HG03139 (cell line): ENCODE data around the gene PIP5K1C.
"Not testable (repeated sequence)": the region's sequence is repeated elsewhere in the genome, so short reads cannot be mapped to it uniquely, and the experiment has no call there.

Experiments
- ATAC-seq: cut with Tn5 transposase; IDR thresholded peaks from one replicate; pipeline ENCODE4 v1.9.1; 2021; ENCODE audit not compliant: unreplicated experiment

PIP5K1C gene

DNA sequence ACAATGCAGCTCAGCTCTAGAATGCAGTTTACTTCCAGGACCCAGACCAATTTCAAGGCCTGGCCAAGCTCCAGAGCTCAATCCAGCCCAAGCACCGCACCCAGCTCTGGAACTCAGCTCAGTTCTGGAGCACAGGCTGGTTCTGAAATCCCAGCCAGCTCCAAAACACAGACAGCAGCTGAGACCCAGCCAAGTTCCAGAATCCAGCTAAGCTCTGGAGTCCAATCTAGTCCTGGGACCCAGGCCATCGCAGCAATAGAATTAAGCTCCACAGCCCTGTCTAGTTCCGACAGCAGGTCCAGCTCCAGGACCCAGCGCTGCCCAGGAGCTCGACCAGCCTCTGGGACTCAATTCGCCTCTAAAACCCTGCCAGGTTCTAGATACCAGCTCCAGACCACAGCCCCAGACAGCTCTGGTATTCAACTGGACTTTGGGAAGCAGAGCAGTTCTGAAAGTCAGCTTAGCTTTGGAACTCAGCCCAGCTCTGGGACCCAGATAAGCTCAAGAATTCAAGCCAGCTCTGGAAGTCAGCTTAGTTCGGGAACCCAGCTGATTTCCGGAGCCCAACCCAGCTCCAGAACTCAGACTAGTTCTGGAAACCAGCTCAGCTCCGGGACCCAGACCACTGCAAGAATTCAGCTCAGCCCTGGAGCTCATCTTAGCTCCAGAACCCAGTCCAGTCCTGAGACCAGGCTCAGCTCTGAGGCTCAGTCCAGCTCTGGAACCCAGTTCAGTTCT, 108.2 kb downstream of the PIP5K1C start:
- no peak for ATAC-seq

DNA sequence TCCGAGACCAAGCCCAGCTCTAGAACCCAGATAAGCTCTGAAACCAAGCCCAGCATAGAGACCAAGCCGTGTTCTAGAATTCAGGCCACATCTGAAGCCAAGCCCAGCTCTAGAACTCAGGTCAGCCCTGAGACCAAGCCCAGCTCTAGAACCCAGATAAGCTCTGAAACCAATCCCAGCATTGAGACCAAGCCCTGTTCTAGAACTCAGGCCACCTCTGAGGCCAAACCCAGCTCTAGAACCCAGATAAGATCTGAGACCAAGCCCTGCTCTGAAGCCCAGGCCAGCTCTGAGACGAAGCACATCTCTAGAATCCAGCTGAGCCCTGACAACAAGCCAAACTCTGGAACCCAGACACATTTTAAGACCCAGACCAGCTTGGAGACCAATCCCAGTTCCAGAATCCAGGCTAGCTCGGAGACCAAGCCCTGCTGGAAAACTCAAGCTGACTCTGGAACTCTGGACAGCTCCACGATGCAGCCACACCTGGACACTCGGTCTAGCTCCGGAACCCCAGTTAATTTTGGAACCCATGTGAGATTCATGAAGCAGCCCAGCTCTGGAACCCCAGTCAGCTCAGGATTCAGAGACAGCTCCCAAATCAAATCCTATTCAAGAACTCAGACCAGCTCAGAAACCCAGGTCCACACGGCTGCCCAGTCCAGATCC, 109.1 kb downstream of the PIP5K1C start:
- no peak for ATAC-seq

DNA sequence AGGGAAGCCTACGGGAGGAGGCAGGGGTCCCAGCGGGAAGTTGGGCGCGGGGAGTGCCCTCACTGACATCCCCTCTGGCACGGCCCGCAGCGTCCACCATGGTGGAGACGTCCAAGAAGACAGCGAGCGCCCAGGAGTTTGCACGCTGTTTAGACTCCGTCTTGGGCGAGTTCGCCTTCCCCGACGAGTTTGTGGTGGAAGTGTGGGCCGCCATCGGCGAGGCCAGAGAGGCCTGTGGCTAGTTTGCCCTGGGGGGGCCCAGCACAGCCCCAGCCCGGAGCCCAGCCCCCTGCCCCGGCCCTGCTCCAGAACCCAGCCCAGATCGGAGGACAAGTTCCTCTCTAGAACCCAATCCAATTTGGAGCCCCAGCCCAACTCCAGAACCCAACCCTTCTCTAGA, 110.3 kb downstream of the PIP5K1C start:
- no peak for ATAC-seq

DNA sequence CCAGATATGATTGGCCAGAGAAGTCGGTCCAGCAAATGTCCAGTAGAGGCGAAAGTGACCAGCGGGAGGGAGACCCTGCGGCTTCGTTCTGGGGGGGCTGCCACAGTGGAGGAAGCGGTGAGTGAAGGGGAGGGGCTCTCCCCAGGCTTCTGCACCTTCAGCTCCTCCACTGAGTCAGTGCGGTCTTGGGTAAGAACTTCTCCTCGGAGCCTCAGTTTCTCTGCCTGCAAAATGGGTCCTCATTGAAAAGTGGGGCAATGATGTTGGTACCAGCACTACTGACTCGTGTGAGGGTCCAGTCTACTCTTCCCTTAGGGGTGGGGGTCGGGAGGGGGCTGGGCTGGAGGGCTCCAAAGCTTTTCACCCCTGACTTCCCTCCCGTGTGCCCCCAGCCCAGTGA, 110.8 kb downstream of the PIP5K1C start:
- no peak for ATAC-seq

DNA sequence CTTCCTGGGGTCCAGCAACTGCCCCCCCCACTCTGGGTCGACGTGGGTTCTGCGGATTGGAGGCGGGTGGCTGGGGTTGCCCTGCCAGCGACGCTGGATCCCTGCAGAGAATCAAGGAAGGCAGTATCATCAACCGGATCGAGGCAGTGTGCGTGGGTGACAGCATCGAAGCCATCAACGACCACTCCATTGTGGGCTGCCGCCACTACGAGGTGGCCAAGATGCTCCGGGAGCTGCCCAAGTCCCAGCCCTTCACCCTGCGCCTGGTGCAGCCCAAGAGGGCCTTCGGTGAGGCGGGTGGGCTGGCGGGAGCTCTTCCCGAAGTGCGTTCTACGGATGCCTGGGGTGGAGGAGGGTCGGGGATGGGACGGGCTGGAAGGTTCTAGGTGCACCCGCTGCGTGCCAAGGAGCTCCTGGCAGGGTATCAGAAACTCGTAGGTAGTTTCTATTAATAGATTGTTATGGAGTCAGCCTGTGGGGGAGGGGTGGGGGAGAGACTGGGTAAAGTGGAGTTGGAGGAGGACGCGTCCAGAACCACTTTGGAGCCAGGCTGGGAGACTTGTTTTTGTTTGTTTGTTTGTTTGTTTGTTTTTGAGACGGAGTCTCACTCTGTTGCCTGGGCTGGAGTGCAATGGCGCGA, 113.4 kb downstream of the PIP5K1C start:
- ATAC-seq = no peak

DNA sequence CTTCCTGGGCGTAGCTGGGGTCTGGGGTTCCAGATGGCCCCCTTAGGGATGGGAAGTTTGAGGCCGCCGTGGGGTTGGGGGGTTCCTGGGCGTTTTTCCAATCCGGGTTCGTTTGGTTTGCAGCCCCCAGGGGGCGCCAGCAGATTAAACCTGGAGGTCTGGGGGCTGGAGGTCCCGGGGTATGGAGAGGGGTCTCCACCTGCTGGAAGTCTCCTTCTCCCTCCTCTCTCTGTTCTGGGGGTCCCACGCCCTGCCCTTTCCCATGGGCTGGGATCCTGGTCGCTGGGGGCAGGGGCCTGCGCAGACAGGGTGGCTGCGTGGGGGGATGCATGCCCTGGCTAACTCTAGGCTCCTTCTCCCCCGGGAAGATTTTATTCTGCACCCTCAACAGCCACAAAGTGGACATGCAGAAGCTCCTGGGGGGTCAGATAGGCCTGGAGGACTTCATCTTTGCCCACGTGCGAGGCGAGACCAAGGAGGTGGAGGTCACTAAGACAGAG, 114.1 kb downstream of the PIP5K1C start:
- ATAC-seq = no peak

DNA sequence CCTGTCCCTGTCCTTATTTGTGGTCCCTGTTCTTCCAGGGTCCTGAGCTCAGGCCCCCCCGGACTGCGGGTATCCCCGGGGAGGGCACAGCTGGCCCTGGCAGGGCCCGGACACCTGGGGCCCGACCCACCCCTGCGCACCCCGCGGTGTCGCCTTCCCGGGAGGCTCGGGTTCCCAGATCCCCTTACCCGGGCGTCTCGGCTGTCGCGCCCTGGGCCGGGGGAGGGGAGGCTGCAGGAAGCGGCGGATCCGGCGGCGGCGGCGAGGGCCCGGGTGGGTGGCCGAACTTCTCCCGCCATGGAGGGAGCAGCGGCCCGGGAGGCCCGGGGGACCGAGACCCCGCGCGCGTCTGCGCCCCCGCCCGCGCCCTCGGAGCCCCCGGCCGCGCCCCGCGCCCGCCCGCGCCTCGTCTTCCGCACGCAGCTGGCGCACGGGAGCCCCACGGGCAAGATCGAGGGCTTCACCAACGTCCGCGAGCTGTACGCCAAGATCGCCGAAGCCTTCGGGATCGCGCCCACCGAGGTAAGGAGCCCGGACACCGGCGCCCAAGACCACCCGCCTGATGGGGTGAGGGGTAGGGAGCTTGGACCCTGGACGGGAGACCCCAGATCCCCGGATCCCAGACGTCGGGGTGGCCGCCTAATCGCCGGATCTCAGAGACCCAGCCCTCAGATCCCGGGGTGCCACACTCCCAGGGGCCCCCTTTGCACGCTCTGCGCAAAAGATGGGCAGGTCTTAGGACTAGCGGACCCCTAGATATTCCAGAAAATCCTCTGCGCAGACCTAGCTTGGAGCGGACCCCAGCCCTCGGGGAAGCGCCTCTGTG, 114.8 kb downstream of the PIP5K1C start, which contains the start of gene GIPC3:
Gene GIPC3, plus strand, starts transcription at position 178 of the 826 bp plus-strand sequence. Its CDS starts 120 bp downstream, at position 298.
- no peak for ATAC-seq

DNA sequence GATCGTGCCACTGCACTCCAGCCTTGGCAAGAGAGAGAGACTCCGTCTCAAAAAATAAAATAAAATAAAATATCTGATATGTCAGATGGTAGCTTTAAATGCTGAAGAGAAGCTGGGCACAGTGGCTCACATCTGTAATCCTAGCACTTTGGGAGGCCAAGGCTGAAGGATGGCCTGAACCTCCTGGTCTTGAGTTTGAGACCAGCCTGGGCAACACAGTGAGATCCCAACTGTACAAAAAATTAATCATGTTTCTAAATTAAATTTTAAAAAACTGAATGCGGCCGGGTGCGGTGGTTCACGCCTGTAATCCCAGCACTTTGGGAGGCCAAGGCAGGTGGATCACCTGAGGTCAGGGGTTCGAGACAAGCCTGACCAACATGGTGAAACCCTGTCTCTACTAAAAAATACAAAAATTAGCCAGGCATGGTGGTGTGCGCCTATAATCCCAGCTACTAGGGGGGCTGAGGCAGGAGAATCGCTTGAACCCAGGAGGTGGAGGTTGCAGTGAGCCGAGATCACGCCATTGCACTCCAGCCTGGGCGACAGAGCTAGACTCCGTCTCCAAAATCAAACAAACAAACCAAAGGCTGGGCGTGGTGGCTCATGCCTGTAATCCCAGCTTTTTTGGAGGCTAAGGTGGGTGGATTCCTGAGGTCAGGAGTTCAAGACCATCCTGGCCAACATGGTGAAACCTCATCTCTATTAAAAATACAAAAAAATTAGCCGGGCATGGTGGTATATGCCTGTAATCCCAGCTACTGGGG, 116.0 kb downstream of the PIP5K1C start:
- ATAC-seq = not testable (repeated sequence)

DNA sequence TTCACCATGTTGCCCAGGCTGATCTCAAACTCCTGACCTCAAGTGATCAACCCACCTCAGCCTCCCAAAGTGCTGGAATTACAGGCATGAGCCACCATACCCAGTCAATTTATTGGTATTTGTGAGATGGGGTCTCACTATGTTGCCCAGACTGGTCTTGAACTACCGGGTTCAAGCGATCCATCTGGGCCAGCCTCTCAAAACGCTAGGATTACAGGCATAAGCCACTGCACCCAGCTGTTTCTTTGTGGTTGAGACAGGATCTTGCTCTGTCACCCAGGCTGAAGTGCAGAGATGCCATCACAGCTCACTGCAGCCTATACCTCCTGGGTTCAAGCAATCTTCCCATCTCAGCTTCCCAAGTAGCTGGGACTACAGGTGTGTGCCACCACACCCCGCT, 118.5 kb downstream of the PIP5K1C start:
- not testable (repeated sequence) for ATAC-seq
